Measurements from ENCODE around the gene SOX5. TPM values are rescaled to one million over a fixed set of nuclear protein-coding genes. Genes with fewer than 3 reads are reported as not detected.

SOX5 gene
- total and polyA plus RNA-seq, 2 of the 8 experiments (the other 6 are each of a cell fraction or from before 2014, with no cell fraction given), result 2.2 to 2.6 TPM

GRCh38 chr12:23862701-23863100 is 86.8 kb downstream of the SOX5 start (continued):
- no peak for TF ChIP-seq TAF1 (IDR thresholded peaks at IDR 0.05; ENCODE audit: low read depth, low read length)
